Pancreas (tissue), 10 donors: ENCODE data around the gene BOLL. TPM values are rescaled to one million over a fixed set of nuclear protein-coding genes. Genes with fewer than 3 reads are reported as not detected.
"Not testable (repeated sequence)": the region's sequence is repeated elsewhere in the genome, so short reads cannot be mapped to it uniquely, and the experiment has no call there.

Experiments used
- ATAC-seq, 4 donors: fragments of 200-7000 bp; cut with Tn5 transposase; one replicate each; pipeline versions ENCODE4 v1.8.0 to v1.9.1; 2020; ENCODE audit warnings: mild to moderate bottlenecking in 4 of 4, moderate library complexity in 4 of 4
- DNase-seq, 6 donors: peaks; one replicate each; pipeline ENCODE4 v3.0.0-alpha.2; 2020
- FAIRE-seq: peaks from 2 replicates; lab custom pipeline; 2012; peaks lifted over from hg19 to GRCh38; lab: Jason Lieb, UNC
- H3K27ac ChIP-seq, 4 donors: fragments of 200-600 bp; sonication (generic); 1 replicate in 3 of 4; 2 replicates in 1 of 4; pipeline versions ENCODE4 v1.5.0 to v1.8.0; 2020
- H3K27me3 ChIP-seq, 4 donors: fragments of 200-600 bp; one replicate each; pipeline ENCODE4 v1.8.0; 2021
- H3K36me3 ChIP-seq, 3 donors: fragments of 200-600 bp; sonication (generic) in 1 of 3; one replicate each; pipeline versions ENCODE4 v1.5.0 to v1.8.0; 2020 to 2021
- H3K4me1 ChIP-seq, 3 donors: fragments of 200-600 bp; one replicate each; pipeline ENCODE4 v1.8.0; 2021
- H3K4me3 ChIP-seq, 4 donors: fragments of 200-600 bp; sonication (generic) in 2 of 4; one replicate each; pipeline versions ENCODE4 v1.5.0 to v1.8.0; 2020 to 2021
- H3K9me3 ChIP-seq, 4 donors: fragments of 200-600 bp; one replicate each; pipeline ENCODE4 v1.8.0; 2021
- CTCF ChIP-seq, 4 donors: fragments of 200-600 bp; sonication (generic) in 3 of 4; IDR thresholded peaks; one replicate each; pipeline versions ENCODE4 v1.5.0 to v1.8.0; 2021; ENCODE audit warnings: antibody characterized with exemption in 4 of 4
- WGBS, 2 donors: extraction: QIAGEN DNeasy Blood & Tissue Kit; methylation state at CpG; one replicate each; pipeline ENCODE4 v1.1.7; 2013; 5-methylcytosine and 5-hydroxymethylcytosine counted together
- intact Hi-C, 3 donors: fragments of 100-400 bp; cut with DNase I; formaldehyde crosslinking; loops; one replicate each; pipeline versions ENCODE4 v1.11.1 to v1.14.2; 2022
- polyA plus RNA-seq, 2 donors: library from polyadenylated mRNA; stranded (reverse); fragments of 200-250 nt; gene quantifications; one replicate each; pipeline ENCODE4 v1.2.3, GENCODE V29; 2013
- total RNA-seq, 6 donors: library from RNA; stranded (reverse); fragmentation: NEBNext Ultra II Directional in 4 of 6; extraction: Animal tissue kit (Norgen Biotek cat#: 25700) in 4 of 6; gene quantifications; one replicate each; pipeline versions ENCODE4 v1.2.1 to v1.2.4, GENCODE V29; 2021 to 2023
- donor health status: healthy with polysubstance abuse.
- donor health status: DM: no; HTN: no; CAD: no; lungs with moderate emphysema.
- donor health status: DM: no; HTN: no; CAD: no.
- donor health status: control.
- donor health status: control.
- donor health status: Bipolar disorder and iron deficiency.
- donor health status: DM: yes; HTN: yes; CAD: no.
- donor health status: DM: no; HTN: no; CAD: no.
- donor health status: DM: no; HTN: no; CAD: no.
- donor health status: DM: yes; HTN: yes; CAD: no.

BOLL gene
- total and polyA plus RNA-seq, 8 donors = not detected

GRCh38 chr2:197705121-197705911, 79.8 kb downstream of the BOLL start, which contains the start of gene MARS2:
Gene MARS2, plus strand, starts transcription at chr2:197705369. Its CDS starts 37 bp downstream, at chr2:197705406.
- 0% methylated on average over 84 to 86 of the region's 86 CpGs for WGBS, 2 donors

GRCh38 chr2:197704434-197705120, 80.5 kb downstream of the BOLL start:
- TF ChIP-seq CTCF (IDR thresholded peaks at IDR 0.05) = no peak
- DNase-seq = no peak
- Histone ChIP-seq H3K9me3 (no peaks in the 10 kb centered on the region), H3K4me3 (peak overlapping the region; percentile 49 to 85 (median 73)), H3K36me3 (no peaks in the 10 kb centered on the region), H3K4me1 (peaks cover 20 to 29% (median 28%) of the 10 kb centered on the region in 3 donors), H3K27me3 (no peaks in the 10 kb centered on the region), H3K27ac (peak overlapping the region; percentile 64 to 88 (median 78))
- FAIRE-seq = no peak
- intact Hi-C loops = no loop called here
- 0 to 1% methylated on average over 5 of the region's 5 CpGs for WGBS, 2 donors
- peak; percentile 40 to 52 (median 42) for ATAC-seq

More at GRCh38 chr2:197705121-197705911, 79.8 kb downstream of the BOLL start, which contains the start of gene MARS2:
- ATAC-seq (peak; percentile 93 to 97 (median 96)), DNase-seq (peak; percentile 88 to 98 (median 95)), FAIRE-seq (no peak)
- TF ChIP-seq CTCF (IDR thresholded peaks at IDR 0.05) = no peak
- intact Hi-C loops = no loop called here
- Histone ChIP-seq H3K4me3 (peak within 1 kb of the TSS; percentile 66 to 95 (median 82)), H3K36me3 (no peaks in the 10 kb centered on the region), H3K27me3 (no peaks in the 10 kb centered on the region), H3K4me1 (peaks cover 20 to 29% (median 28%) of the 10 kb centered on the region in 3 donors), H3K9me3 (no peaks in the 10 kb centered on the region), H3K27ac (peak within 1 kb of the TSS; percentile 64 to 88 (median 78))

- DNase-seq (no peak), FAIRE-seq (no peak), ATAC-seq (no peak)
- 65 to 87% methylated on average over 3 of the region's 3 CpGs for WGBS, 2 donors
- TF ChIP-seq CTCF (IDR thresholded peaks at IDR 0.05) = no peak
- peaks cover 0 to 6% (median 3%) of the 10 kb centered on the region in 3 donors for H3K4me1 ChIP-seq
- no peak overlapping the region for H3K4me3 ChIP-seq
- H3K27me3 ChIP-seq = no peaks in the 10 kb centered on the region
- no peak overlapping the region for H3K27ac ChIP-seq
- intact Hi-C loops = no loop called here
- H3K9me3 ChIP-seq = no peaks in the 10 kb centered on the region
- no peaks in the 10 kb centered on the region for H3K36me3 ChIP-seq
Measured at GRCh38 chr2:197700960-197701359, 84.2 kb downstream of the BOLL start.

GRCh38 chr2:197699724-197700123, 85.4 kb downstream of the BOLL start:
- ATAC-seq, H3K4me1 ChIP-seq, H3K27me3 ChIP-seq, H3K27ac ChIP-seq, H3K36me3 ChIP-seq, FAIRE-seq, DNase-seq, H3K4me3 ChIP-seq, intact Hi-C loops, H3K9me3 ChIP-seq: not testable (repeated sequence)

- H3K27ac ChIP-seq, H3K4me3 ChIP-seq, DNase-seq, H3K4me1 ChIP-seq, H3K27me3 ChIP-seq, FAIRE-seq, ATAC-seq, intact Hi-C loops, H3K9me3 ChIP-seq, H3K36me3 ChIP-seq: not testable (repeated sequence)
- 92 to 93% methylated on average over 11 to 26 of the region's 29 CpGs for WGBS, 2 donors
Measured at GRCh38 chr2:197696571-197696970, 88.5 kb downstream of the BOLL start.

GRCh38 chr2:197695971-197696370, 89.1 kb downstream of the BOLL start:
- 92 to 96% methylated on average over 12 to 23 of the region's 30 CpGs for WGBS, 2 donors
- H3K27ac ChIP-seq, H3K27me3 ChIP-seq, intact Hi-C loops, ATAC-seq, H3K36me3 ChIP-seq, H3K9me3 ChIP-seq, FAIRE-seq, H3K4me3 ChIP-seq, H3K4me1 ChIP-seq: not testable (repeated sequence)
- DNase-seq = peak in 1 of 6 donors; percentile 42

GRCh38 chr2:197695206-197695605, 89.9 kb downstream of the BOLL start:
- H3K36me3 ChIP-seq, FAIRE-seq, H3K4me1 ChIP-seq, H3K27me3 ChIP-seq, H3K4me3 ChIP-seq, intact Hi-C loops, DNase-seq, H3K9me3 ChIP-seq, ATAC-seq, H3K27ac ChIP-seq: not testable (repeated sequence)
- 81 to 88% methylated on average over 4 of the region's 6 CpGs for WGBS, 2 donors
